A673 (cell line): ENCODE results near the gene ASTN2. TPM values are rescaled to one million over a fixed set of nuclear protein-coding genes. Genes with fewer than 3 reads are reported as not detected.

Experiments
- BruUV-seq: library from RNA; stranded (reverse); fragments of 400-500 nt; replicated peaks from 2 replicates; lab custom pipeline; 2021; lab: Mats Ljungman, UMichigan
- CTCF ChIA-PET: fragments of 300-600 bp; sonication (Branson Sonifier 250); formaldehyde crosslinking; loops from one replicate; lab custom pipeline; 2022; ENCODE audit warnings: antibody characterized with exemption; lab: Charles Lee
- POLR2A ChIA-PET: fragments of 300-600 bp; sonication (Branson Sonifier 250); formaldehyde crosslinking; loops from one replicate; lab custom pipeline; 2022; ENCODE audit warnings: antibody characterized with exemption; ENCODE audit not compliant: low non-redundant PET; lab: Charles Lee
- DNase-seq: peaks from one replicate; pipeline ENCODE4 v3.0.0-alpha.2; 2015; ENCODE audit warnings: low spot score
- H3K27ac ChIP-seq: fragments of 200-600 bp; sonication (generic); 2 replicates; pipeline ENCODE4 v1.5.1; 2016; ENCODE audit warnings: mixed run types, low read depth, mild to moderate bottlenecking, mixed read lengths, antibody characterized with exemption, low read length; ENCODE audit not compliant: poor library complexity, severe bottlenecking
- H3K27me3 ChIP-seq: fragments of 200-600 bp; sonication (generic); replicated peaks from 2 replicates; pipeline ENCODE4 v1.6.1; 2017; ENCODE audit warnings: mixed run types, low read depth, mild to moderate bottlenecking, mixed read lengths, antibody characterized with exemption, low read length; ENCODE audit not compliant: insufficient read depth, poor library complexity
- H3K36me3 ChIP-seq: fragments of 200-600 bp; sonication (generic); 2 replicates; pipeline ENCODE4 v1.6.1; 2016; ENCODE audit warnings: mixed run types, mild to moderate bottlenecking, mixed read lengths, antibody characterized with exemption, low read length; ENCODE audit not compliant: insufficient read depth, poor library complexity, severe bottlenecking
- H3K4me1 ChIP-seq: fragments of 200-600 bp; sonication (generic); 2 replicates; pipeline ENCODE4 v1.6.1; 2017; ENCODE audit warnings: mixed run types, mild to moderate bottlenecking, mixed read lengths, antibody characterized with exemption, low read length; ENCODE audit not compliant: insufficient read depth, poor library complexity, severe bottlenecking
- H3K4me3 ChIP-seq: fragments of 200-600 bp; sonication (generic); 2 replicates; pipeline ENCODE4 v1.5.1; 2016; ENCODE audit warnings: low read depth, mixed run types, mild to moderate bottlenecking, mixed read lengths, low read length; ENCODE audit not compliant: poor library complexity, severe bottlenecking
- H3K9me3 ChIP-seq: fragments of 200-600 bp; sonication (generic); 2 replicates; pipeline ENCODE4 v1.6.1; 2016; ENCODE audit warnings: mixed run types, low read depth, mild to moderate bottlenecking, mixed read lengths, antibody characterized with exemption, low read length; ENCODE audit not compliant: poor library complexity, severe bottlenecking
- CTCF ChIP-seq: fragments of 300-800, 200-600 bp; sonication (generic); conservative IDR thresholded peaks from 2 replicates; pipeline ENCODE4 v1.5.1; 2017; ENCODE audit warnings: low read depth, mild to moderate bottlenecking, antibody characterized with exemption, low read length, moderate library complexity, mixed read lengths
- EZH2 ChIP-seq: fragments of 200-600 bp; sonication (generic); IDR thresholded peaks from 2 replicates; pipeline ENCODE4 v1.6.1; 2017; ENCODE audit warnings: borderline replicate concordance, low read depth, mild to moderate bottlenecking, mixed read lengths, antibody characterized with exemption, low read length; ENCODE audit not compliant: poor library complexity, severe bottlenecking
- intact Hi-C: fragments of 100-400 bp; cut with micrococcal nuclease; formaldehyde crosslinking; loops from one replicate; pipeline ENCODE4 v1.10.0; 2022; ENCODE audit not compliant: unreplicated experiment
- total RNA-seq: library from RNA; stranded (reverse); gene quantifications from 2 replicates; pipeline ENCODE4 v1.2.3, GENCODE V29; 2021

Gene ASTN2
- total RNA-seq, 1 experiment from 2014 or later = 3.4 TPM

- BruUV-seq = no TSS peak
- TF ChIP-seq EZH2 (no peak), CTCF (no peak)
- Histone ChIP-seq H3K27ac (no peak overlapping the region), H3K36me3 (no peaks in the 10 kb centered on the region), H3K4me3 (no peak overlapping the region), H3K9me3 (no peaks in the 10 kb centered on the region), H3K27me3 (no peaks in the 10 kb centered on the region), H3K4me1 (no peaks in the 10 kb centered on the region)
- intact Hi-C loops = no loop called here
- ChIA-PET CTCF (interaction anchor here (0.7 kb wide), 1 partner anchor 1590 kb away, joined by 3 read pairs; no protein-coding TSS in a partner anchor), POLR2A (no interaction called here)
- no peak for DNase-seq
Measured at GRCh38 chr9:117063721-117064471, 351.0 kb downstream of the ASTN2 start.

- intact Hi-C loops = no loop called here
- TF ChIP-seq CTCF (no peak), EZH2 (no peak)
- Histone ChIP-seq H3K9me3 (no peaks in the 10 kb centered on the region), H3K27me3 (no peaks in the 10 kb centered on the region), H3K27ac (no peak overlapping the region), H3K4me1 (no peaks in the 10 kb centered on the region), H3K4me3 (no peak overlapping the region), H3K36me3 (no peaks in the 10 kb centered on the region)
- ChIA-PET CTCF (no interaction called here), POLR2A (no interaction called here)
- no peak for DNase-seq
- BruUV-seq = no TSS peak
Measured at GRCh38 chr9:117060963-117061362, 353.9 kb downstream of the ASTN2 start.

- no peak overlapping the region for H3K4me3 ChIP-seq
- H3K9me3 ChIP-seq = no peaks in the 10 kb centered on the region
- DNase-seq = no peak
- BruUV-seq = no TSS peak
- POLR2A ChIA-PET = no interaction called here
- intact Hi-C loops = no loop called here
- H3K4me1 ChIP-seq = no peaks in the 10 kb centered on the region
- CTCF ChIA-PET = no interaction called here
- no peaks in the 10 kb centered on the region for H3K27me3 ChIP-seq
- no peaks in the 10 kb centered on the region for H3K36me3 ChIP-seq
- no peak overlapping the region for H3K27ac ChIP-seq
- TF ChIP-seq EZH2 = no peak
- TF ChIP-seq CTCF = no peak
Measured at GRCh38 chr9:117050007-117050406, 364.9 kb downstream of the ASTN2 start.
